Measurements from ENCODE around the gene CYP26B1. TPM values are rescaled to one million over a fixed set of nuclear protein-coding genes. Genes with fewer than 3 reads are reported as not detected.

The CYP26B1 gene
- total and polyA plus RNA-seq, 9 of the 15 experiments (the other 6 are each of a cell fraction or from before 2014, with no cell fraction given) = 0.01 to 0.13 (median 0.04) TPM; not detected in 6

DNA sequence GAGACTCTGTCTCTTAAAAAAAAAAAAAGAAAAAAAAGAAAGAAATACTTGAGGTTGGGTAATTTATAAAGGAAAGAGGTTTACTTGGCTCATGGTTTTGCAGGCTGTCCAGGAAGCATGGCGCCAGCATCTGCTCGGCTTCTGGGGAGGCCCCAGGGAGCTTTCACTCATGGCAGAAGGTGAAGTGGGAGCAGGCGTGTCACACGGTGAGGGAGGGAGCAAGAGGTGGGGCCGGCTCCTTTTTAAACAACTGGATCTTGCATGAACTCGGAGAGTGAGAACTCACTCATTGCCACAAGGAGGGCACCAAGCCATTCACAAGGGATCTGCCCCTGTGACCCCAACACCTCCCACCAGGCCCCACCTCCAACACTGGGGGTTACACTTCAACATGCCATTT is 30.6 kb downstream of the CYP26B1 start:
- ChIA-PET POLR2A (no interaction called here), CTCF (ENCODE audit: low intra/inter-chr PET ratio) (no interaction called here)
- H3K4me2 ChIP-seq (ENCODE audit: insufficient read depth, low read length) = no peak overlapping the region
- no peaks in the 10 kb centered on the region for H3K36me3 ChIP-seq (ENCODE audit: control insufficient read depth, insufficient read depth, low read length)
- no peaks in the 10 kb centered on the region for H3K9me3 ChIP-seq (replicated peaks; ENCODE audit: control insufficient read depth, insufficient read depth, low read depth, low read length)
- no peaks in the 10 kb centered on the region for H3K79me2 ChIP-seq (ENCODE audit: control insufficient read depth, insufficient read depth, low read length)
- H3K9ac ChIP-seq (ENCODE audit: insufficient read depth in 1 of 2, low read depth in 2 of 2, low read length in 2 of 2) = no peak overlapping the region
- no TSS peak for BruUV-seq (replicated peaks)
- no peak overlapping the region for H2AFZ ChIP-seq (ENCODE audit: low read depth, low read length)
- peaks cover 0 to 14% of the 10 kb centered on the region in 2 experiments; a peak in 2 of 5 replicates for H3K27me3 ChIP-seq (ENCODE audit: control insufficient read depth in 2 of 2, insufficient read depth in 2 of 2, low read length in 2 of 2)
- no peaks in the 10 kb centered on the region for H4K20me1 ChIP-seq (replicated peaks; ENCODE audit: control insufficient read depth, insufficient read depth, low read length)
- TF ChIP-seq ZNF165 (CRISPR knock-in tag; IDR thresholded peaks at IDR 0.05; ENCODE audit: borderline replicate concordance) = no peak
- no peak for TF ChIP-seq POLR2AphosphoS2 (IDR thresholded peaks at IDR 0.05; ENCODE audit: low read length)
- TF ChIP-seq HDAC3 (IDR thresholded peaks at IDR 0.05; ENCODE audit: borderline replicate concordance, partially characterized antibody) = no peak
- TF ChIP-seq, protein P1, sequence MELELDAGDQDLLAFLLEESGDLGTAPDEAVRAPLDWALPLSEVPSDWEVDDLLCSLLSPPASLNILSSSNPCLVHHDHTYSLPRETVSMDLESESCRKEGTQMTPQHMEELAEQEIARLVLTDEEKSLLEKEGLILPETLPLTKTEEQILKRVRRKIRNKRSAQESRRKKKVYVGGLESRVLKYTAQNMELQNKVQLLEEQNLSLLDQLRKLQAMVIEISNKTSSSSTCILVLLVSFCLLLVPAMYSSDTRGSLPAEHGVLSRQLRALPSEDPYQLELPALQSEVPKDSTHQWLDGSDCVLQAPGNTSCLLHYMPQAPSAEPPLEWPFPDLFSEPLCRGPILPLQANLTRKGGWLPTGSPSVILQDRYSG (tag; conservative IDR thresholded peaks at IDR 0.05; ENCODE audit: low read depth) = no peak
- no peak for TF ChIP-seq ELF1 (tag; IDR thresholded peaks at IDR 0.05)
- TF ChIP-seq ZNF174 (CRISPR knock-in tag; IDR thresholded peaks at IDR 0.05) = no peak
- no peak for TF ChIP-seq MYC (IDR thresholded peaks at IDR 0.05; ENCODE audit: low read depth, low read length)
- TF ChIP-seq MYC (CRISPR knock-in tag; IDR thresholded peaks at IDR 0.05; ENCODE audit: borderline replicate concordance, low read depth) = no peak
- TF ChIP-seq CHD4 (IDR thresholded peaks at IDR 0.05; ENCODE audit: insufficient read depth, insufficient replicate concordance, low read depth, low read length, poor library complexity, severe bottlenecking) = no peak
- TF ChIP-seq SAP30 (IDR thresholded peaks at IDR 0.05; ENCODE audit: borderline replicate concordance, insufficient read depth, low read depth, low read length, poor library complexity, severe bottlenecking) = no peak
- no peak for TF ChIP-seq TAF1 (IDR thresholded peaks at IDR 0.05; ENCODE audit: control insufficient read depth, extremely low read depth, insufficient read depth, low read length, severe bottlenecking)
- no peak for TF ChIP-seq MTF1 (CRISPR knock-in tag; IDR thresholded peaks at IDR 0.05; ENCODE audit: borderline replicate concordance)
- TF ChIP-seq RBM22 (IDR thresholded peaks at IDR 0.05; ENCODE audit: low read depth, low read length, poor library complexity, severe bottlenecking) = no peak
- FAIRE-seq (no peak), DNase-seq (ENCODE audit: extremely low read depth in 1 of 4, low spot score in 3 of 4) (no peak), ATAC-seq (no peak)
- intact Hi-C loops (cut with micrococcal nuclease) = no loop called here
- in situ Hi-C loops (cut with MboI) = no loop called here
- H3K4me1 ChIP-seq (replicated peaks in 1 of 2; ENCODE audit: control insufficient read depth in 2 of 2, insufficient read depth in 2 of 2, low read length in 2 of 2) = peaks cover 0 to 3% of the 10 kb centered on the region in 2 experiments; a peak in 2 of 5 replicates
- H3K9me1 ChIP-seq (ENCODE audit: control insufficient read depth, insufficient read depth, low read length) = no peaks in the 10 kb centered on the region
- H3K27ac ChIP-seq (ENCODE audit: extremely low read depth, low read depth, low read length) = no peak overlapping the region
- 5% methylated on average over 4 of the region's 6 CpGs for WGBS (ENCODE audit: insufficient coverage, low coverage, missing lambda C conversion rate)
- H3K4me3 ChIP-seq = no peak overlapping the region
